SKM-1 treated with dmso at 0.1 percent for 144 hours (cell line): ENCODE measurements around the gene ZBTB20.

Experiments used
- DNase-seq: peaks from one replicate; lab custom pipeline; 2025; ENCODE audit not compliant: unreplicated experiment; lab: John Stamatoyannopoulos, UW

Gene ZBTB20

DNA sequence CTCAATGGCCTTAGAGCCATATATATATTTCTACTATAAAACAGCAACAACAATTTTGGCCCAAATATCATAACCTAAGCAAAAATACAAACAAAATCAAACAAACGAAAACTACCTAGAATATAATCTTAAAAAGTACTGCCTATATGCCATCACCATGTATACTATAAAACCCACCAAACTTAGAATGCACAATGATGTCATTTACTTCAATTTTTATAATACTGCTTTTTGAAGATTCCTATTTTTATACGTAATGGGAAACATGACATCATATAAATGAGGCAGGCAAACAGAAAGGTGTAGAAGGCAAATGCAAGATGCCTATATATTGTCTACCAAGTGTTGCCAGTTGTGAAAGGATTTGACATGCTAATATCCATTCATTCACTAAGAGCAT, 550.9 kb downstream of the ZBTB20 start:
- DNase-seq: no peak

DNA sequence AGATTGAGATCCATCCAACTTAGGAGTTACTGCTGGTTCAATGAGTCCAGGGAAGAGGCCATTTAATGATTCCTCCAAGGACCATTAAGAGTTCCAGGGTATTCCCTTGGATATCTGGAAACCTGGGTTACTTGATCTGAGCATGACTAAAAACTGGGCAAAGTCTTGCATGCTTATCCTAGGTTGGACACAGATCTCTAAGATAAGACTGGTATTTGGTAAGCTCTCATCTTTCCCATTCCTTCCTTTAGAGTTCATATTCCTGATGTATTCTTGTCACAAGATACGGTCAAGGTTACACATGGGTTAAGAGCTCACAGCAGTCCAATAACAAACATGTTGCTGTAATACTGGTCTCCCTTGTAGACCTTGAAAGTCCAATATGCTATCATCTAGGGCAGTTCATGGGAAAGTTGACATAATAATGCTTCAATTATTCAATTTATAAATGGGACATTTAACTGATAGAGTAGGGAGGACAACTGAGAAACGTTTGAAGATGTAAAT, 551.5 kb downstream of the ZBTB20 start:
- no peak for DNase-seq

DNA sequence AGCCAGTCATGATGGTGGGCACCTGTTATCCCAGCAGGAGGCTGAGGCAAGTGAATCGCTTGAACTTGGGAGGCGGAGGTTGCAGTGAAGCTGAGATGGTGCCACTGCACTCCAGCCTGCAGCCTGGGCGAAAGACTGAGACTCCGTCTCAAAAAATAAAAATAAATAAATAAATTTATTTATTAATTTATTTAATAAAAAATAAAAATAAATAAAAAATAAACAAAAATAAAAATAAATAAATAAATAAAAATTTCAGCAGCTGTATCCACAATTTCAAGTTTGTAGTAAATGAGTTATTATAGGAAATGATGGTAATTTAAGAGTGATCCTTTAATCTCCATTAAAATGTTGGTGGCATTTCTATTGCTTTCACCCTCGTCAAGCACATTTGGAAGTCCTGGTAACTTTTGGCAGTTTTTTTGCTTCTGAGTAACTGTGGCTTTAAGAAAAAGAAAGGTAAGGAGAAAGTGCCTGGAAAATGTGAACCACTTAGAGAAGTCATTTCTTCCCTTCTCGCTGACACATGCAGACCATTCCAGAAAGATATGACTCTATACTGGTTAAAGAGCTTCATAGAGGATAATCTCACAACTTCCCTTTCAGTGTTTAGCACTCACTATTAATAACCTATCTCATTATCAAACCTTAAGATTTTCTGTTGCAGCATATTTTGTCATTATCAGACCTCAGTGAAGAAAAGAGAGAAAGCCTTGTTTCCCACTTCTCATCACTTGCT, 556.6 kb downstream of the ZBTB20 start:
- DNase-seq: no peak

DNA sequence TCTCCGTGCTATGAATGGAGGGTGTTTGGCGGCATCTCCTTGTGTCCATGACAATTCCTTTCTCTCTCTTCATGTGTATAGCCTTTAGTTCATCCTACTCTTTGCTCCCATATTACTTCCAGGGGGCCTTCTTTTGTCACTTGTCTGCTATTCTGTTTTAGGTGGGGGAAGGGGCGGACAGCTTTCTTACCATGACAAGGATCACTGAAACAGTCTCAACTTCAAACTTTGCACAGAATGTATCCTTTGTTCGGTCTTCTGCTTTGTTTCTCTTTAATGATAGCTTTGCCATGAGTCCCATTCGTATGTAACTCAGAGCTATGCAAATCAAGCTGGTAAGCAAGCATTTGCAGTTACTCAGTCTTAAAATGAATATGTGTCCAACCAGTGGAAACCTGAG, 559.1 kb downstream of the ZBTB20 start:
- no peak for DNase-seq

DNA sequence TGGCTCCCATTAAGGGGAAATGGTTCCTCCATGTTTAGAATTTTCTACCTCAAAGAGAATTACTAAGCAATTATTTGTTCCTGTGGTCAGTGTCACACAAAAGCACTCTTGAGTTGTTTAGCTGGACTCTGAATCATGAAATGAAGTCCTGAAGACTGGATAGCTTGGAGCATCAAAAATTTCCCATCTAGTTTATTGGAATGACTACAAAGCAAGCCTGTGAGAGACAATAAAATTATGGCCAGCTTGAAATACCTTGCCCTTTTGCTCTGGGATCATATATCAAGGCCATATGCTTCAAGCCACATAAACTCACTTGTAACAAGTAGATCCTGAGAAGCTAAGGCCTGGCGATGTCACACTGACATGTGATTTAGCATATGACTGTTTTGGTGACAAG, 561.0 kb downstream of the ZBTB20 start:
- no peak for DNase-seq

DNA sequence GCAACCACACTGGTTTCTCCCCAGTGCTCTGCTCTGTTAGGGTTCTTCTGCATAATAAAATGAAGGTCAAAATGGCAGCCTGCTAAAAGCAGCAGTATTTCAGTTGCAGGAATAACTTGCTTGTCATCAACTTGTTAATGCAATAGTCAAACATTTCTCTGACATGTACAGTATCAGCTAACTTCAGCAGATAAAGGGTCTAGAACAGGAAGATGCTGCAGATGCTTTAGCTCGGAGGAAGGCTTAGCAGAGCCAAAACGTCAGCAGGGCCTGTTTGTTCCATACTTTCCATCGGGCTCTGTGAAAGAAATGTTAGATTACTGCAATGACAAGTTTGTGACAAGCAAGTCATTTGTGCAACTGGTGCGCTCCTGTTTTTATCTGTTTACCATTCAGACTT, 561.4 kb downstream of the ZBTB20 start:
- no peak for DNase-seq

DNA sequence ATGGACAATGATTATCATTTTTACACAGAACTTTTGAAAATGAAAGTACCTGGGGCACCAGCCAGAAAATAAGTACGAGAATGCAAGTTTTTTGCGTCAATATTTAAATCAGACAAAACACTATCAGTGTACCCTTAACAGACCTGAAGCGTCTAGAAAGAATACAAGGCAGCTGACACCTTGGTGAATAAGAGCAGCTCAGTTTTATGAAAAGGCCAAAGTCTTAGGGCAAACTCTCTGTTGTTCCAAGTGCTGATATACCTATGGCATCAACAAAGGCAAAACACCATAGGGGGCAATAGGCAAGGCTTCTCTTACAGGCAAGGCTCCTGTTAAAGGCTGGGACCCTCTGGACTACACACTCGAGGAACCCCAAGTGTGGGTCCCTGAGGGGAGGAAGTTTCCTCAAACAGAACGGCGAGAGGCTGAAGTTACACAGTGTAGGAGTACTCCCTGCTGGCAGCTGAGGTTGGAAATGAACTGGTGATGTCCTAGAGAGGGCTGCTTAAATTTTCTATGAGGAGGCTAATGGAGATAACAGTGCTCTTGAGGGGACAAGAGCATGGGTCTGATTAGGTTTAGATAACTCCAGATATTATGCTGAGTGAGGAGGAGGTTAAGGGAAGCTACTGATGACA, 562.2 kb downstream of the ZBTB20 start:
- DNase-seq: no peak

DNA sequence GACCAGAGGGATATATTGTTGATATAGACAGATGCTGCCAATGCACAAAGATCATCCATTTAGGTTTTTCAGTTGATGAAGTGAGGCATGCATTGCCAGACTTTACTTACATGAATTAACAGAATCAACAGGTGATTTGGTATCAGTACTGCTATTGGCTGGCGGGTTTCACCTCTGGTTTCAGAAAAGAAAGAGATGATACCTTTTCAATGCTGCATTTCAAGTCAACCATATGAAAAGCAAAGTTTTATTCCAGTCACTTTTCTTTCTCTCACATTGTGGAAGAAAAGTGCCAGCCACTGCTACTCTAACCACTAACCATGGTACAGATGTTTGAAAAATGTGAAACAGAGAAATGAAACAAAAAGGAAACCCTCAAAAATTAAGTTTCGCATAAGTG, 564.2 kb downstream of the ZBTB20 start:
- DNase-seq: no peak

DNA sequence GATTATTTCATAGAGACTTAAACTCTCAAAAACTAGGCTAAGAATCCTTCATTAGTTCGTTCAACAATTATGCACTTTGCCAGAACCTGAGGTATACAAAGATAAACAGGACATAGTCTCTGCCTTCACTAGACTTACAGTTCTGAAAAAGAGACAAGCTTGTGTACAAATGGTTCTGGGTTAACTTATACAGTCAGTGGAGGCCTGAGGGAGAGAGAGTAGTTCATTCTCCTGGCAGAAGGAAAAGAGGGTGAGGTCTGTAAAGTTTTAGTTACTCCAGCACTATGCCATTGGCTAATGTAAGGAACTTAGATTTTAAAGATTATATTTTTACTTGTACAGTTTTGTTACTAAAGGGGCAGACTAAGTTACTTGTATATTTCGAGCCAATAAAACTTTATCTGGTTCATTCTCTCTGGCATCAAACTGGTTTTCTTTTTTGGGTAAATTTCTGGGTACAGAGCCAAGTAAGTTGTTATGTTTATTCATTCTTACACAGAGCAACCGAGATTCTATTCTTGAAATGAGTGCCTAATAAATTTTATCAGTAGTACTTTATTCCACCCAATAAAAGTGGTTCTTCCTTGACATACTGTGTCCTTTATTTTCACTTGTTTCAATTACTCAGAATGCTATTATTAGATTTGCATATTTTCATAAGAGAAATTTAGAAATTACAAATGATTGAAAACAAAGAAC, 574.6 kb downstream of the ZBTB20 start:
- DNase-seq: no peak

DNA sequence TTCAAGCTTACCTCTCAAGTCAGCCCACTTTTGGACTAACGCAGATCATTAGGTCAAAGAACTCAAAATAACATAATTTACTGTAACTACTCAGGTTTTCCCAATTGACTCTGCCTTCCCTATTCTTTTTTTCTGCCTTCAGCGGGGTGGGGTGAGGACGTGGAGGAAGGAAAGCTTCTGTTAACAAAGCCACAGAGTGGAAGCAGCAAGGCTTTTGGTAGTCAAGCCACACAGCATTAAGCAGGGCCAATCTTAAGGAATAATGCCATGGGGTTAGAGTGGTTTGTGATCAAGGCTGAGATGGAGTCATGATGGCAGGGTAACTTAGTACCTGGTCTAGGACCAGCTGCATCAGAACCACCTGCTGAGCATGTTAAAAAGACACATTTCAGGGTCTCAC, 575.7 kb downstream of the ZBTB20 start:
- DNase-seq: no peak

DNA sequence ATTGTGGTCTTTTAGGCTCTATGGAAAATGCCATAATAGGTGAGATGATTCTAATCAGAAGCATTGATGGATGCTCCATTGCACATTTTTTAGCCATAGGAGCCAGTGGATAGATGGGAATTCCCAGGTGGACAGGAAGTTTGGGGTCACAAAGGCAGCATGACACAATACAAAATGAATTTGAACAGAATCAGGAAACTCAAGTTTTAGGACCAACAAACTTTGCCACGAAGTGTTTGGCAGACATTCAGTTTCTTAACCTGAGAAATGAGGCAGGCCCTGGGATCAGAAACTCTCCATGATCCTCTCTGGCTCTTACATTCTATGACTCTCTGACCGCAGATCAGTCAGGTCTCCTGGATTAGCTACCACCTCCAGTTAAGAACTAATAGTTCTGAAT, 577.9 kb downstream of the ZBTB20 start:
- no peak for DNase-seq

DNA sequence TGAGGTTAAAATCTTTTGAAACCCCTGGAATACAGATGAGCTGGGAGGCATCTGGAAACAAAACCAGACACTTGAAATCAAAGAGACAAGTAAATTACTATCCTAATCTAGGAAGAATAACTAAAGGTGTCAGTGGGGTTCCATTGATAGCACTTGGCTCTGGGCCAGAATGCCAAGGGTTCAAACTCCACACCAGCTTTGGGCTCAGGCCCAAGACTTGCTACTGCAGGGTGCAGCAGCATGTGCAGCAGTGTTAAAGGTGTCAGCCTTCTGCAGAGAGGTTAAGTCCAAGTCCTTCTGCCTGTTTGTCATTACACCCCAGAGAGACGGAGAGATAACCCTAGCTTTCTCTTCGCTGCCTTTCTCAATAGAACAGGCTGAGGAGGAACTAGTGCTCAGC, 579.3 kb downstream of the ZBTB20 start:
- DNase-seq: no peak

DNA sequence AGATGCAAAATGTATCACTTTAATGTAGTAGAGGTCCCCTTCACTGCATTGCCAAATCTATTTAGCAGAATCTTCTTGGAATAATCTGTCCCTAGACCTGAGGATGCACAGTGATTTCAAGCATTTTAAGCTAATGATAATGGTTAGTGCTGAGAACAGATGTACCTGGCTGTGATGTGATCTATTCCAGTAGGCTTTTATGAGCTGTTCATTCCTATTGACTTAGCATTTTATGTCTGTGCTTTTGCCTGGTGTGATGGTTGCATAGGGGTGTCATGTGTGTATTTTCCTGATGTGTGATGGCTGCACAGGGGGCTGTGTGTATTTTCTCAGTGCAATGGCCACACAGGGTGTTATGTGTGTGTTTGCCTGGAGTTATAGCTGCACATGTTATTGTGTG, 580.3 kb downstream of the ZBTB20 start:
- no peak for DNase-seq

DNA sequence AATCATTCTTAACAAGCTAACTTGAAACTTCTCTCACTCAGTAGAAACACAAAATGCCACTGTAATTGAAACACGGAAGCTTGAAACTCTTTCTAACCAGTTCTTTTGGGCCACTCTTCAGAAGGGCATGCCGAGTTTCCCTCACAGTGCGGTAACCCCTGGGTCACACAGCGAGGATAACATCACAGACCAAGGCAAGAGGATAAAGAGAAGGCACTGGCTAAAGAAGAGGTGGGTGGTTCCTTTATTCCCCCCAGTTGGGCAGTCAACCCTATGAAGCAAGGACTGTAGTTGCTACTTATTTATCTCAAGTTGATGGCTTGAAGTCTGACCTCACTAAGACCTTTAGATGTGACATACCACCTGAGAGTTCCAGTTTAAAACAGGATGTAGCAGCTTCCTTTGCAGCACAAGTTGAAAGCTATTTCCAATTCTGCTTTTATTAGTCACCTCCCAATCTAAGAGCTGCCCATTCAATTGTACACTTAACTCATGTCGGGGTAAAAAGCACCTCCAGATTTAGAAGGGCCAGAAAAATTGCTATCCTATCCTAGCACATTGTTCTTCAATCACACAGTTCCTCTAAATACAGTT, 580.8 kb downstream of the ZBTB20 start:
- no peak for DNase-seq

DNA sequence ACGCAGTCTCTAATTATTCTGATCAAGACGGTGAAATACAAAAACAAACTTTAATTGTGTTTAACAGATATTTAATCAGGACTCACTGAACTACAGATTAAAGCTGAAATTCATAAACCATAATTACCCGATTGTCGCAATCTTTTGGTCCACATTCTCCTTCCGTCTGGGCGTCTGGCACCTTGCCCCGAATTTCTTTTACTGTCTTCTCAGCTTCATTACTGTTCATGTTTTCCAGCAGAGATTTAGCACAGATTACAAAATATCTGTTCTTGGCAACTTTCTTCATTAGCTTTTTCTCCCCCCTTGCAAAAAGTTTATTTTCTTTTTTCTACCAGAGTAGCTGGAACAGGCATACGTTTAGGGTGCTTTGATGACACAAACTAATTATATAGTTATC, 581.9 kb downstream of the ZBTB20 start:
- DNase-seq: no peak

DNA sequence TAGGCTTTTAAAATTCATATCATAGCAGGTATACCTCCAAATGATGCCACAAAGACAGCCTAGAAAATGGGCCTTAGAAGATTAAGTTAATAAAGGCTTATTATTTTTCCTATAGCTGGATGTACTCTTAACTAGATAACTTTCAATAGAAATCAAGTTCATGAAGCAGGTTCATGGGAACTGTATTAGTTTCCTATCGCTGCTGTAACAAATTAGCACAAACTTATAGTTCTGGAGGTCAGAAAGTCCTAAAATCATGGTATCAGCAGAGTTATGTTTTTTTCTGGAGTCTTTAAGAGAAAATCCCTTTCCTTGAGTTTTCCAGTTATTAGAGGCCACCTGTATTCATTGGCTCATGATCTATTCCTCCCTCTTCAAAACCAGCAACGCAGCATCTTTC, 583.4 kb downstream of the ZBTB20 start:
- no peak for DNase-seq

DNA sequence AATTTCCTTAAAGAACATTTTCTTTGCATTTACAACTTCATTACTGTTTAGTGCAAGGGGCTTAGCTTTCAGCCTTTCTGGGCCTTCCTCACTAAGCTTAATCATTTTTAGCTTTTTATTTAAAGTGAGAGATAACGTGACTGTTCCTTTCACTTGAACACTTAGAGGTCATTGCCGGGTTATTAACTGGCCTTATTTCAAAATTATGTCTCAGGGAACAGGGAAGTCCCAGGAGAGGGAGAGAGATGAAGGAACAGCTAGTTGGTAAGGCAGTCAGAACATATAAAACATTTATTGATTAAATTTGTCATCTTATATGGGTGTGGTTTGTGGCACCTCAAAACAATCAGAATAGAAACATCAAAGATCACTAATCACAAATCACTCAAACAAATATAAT, 584.5 kb downstream of the ZBTB20 start:
- no peak for DNase-seq

DNA sequence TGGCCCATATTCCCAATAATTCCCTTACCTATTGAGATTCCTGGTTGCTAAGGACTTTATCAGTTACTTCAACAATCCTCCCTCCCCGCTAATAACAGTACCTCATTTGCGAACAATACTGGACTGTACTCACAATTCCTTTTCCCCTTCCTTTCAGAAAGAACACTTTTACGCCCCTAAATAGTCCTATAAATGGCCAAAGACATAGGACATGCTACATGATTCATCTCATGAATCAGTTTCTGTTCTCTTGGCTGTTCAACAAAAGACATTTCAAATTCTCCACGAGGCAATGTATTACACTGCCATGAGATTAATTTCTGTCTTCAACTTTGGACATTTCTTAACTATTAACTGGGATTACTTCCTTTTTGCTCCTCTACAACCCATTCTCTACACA, 588.8 kb downstream of the ZBTB20 start:
- no peak for DNase-seq

DNA sequence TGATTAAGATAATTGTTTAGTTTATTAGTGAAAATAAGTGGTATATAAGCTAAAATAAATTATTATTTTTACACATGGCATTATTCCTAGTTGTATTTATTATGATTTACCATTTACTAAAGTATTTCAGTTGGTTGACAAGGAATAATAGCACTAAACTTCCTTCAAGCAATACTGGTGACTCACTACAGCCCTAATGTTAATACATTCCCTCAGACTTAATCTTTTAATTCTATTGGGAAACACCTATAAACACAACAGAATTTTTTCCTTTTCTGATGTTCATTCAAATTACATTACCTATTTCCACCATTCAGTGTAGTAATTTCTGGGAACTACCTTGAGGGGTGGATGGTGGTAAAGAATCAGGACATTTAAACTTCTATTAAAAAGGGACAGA, 589.3 kb downstream of the ZBTB20 start:
- no peak for DNase-seq

DNA sequence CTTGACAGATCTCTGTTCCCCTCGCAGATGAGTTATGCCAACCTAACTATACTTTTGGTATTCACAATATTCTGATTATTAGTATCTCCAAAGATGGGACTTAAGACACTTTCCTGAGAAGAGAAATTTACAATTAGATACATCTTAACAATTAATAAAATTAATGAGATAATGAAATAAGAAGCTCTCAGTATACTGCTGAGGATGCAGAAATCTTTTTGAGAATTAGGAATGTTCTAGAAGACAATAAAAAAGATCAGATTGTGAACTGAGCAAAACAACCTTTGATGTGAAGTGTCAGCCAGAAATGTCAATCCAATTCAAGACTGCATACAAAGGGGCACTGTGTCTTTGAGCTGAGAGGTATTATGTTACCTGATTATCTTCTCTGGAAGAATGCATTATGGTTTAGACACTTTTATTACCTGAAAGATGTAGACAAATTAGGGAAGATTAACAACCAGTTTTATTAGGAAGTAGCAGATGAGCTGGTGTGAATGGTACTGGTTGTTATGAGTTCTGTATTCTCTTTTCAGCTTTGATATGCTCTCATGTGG, 590.4 kb downstream of the ZBTB20 start:
- DNase-seq: no peak

DNA sequence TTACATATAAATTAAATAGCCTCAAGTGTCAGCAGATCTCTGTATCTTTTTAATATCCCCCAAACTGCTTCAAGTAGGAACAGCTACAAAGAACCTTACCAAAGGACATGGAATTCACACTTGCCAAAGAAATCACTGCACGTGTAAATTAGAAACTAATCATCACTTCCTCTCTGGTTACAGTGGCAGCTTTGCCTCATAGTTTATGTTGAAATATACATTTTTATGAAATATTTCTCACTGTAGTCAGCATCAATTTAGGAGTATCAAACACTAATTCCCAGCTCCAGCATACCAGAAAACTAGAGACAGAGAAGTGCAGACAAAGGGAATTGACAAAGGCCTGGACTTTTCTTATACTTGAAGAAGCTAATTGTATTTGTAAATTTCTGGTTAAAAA, 592.4 kb downstream of the ZBTB20 start:
- DNase-seq: no peak
